ENCODE results near the gene KRTAP24-1.

The KRTAP24-1 gene

GRCh38 chr21:30282850-30283249 lies at the start of gene KRTAP24-1:
Gene KRTAP24-1, minus strand, starts transcription at chr21:30282950. Its CDS starts 18 bp downstream, at chr21:30282932.
- DNase-seq: no peak

GRCh38 chr21:30329203-30329875 lies 46.6 kb upstream of the KRTAP24-1 start:
- DNase-seq: no peak

- no peak for DNase-seq
These were observed 43.6 kb upstream of the KRTAP24-1 start for GRCh38 chr21:30326390-30326789.

- no peak for DNase-seq
These were observed 37.5 kb upstream of the KRTAP24-1 start, which contains the start of gene KRTAP26-1 for GRCh38 chr21:30320215-30320614. Gene KRTAP26-1, minus strand, starts transcription at chr21:30320315. Its CDS starts 280 bp downstream, at chr21:30320035.

- DNase-seq: no peak
These were observed 33.0 kb upstream of the KRTAP24-1 start for GRCh38 chr21:30315701-30316100.

GRCh38 chr21:30306884-30307283 lies 24.1 kb upstream of the KRTAP24-1 start:
- DNase-seq: no peak

- no peak for DNase-seq
These were observed 22.4 kb upstream of the KRTAP24-1 start for GRCh38 chr21:30305136-30305535.

- no peak for DNase-seq
These were observed 6.5 kb upstream of the KRTAP24-1 start, which contains the start of gene KRTAP25-1 for GRCh38 chr21:30289215-30289614. Gene KRTAP25-1, minus strand, starts transcription at chr21:30289514. Its CDS starts 24 bp downstream, at chr21:30289490.

GRCh38 chr21:30271611-30272010 lies 11.1 kb downstream of the KRTAP24-1 start:
- no peak for DNase-seq

- no peak for DNase-seq
These were observed 11.6 kb downstream of the KRTAP24-1 start for GRCh38 chr21:30271156-30271555.

GRCh38 chr21:30269803-30270530 lies 12.8 kb downstream of the KRTAP24-1 start:
- DNase-seq: no peak

- DNase-seq: no peak
These were observed 14.0 kb downstream of the KRTAP24-1 start for GRCh38 chr21:30268608-30269197.

GRCh38 chr21:30257773-30258172 lies 25.0 kb downstream of the KRTAP24-1 start:
- DNase-seq: no peak

GRCh38 chr21:30256100-30256499 lies 26.6 kb downstream of the KRTAP24-1 start:
- DNase-seq: no peak

- DNase-seq: no peak
These were observed 27.1 kb downstream of the KRTAP24-1 start for GRCh38 chr21:30255679-30256078.

- DNase-seq: no peak
These were observed 31.0 kb downstream of the KRTAP24-1 start for GRCh38 chr21:30251781-30252180.

- DNase-seq: no peak
These were observed 32.8 kb downstream of the KRTAP24-1 start for GRCh38 chr21:30249936-30250335.

- DNase-seq: no peak
These were observed 33.9 kb downstream of the KRTAP24-1 start for GRCh38 chr21:30248844-30249243.

GRCh38 chr21:30245061-30245460 lies 37.7 kb downstream of the KRTAP24-1 start:
- no peak for DNase-seq

- DNase-seq: no peak
These were observed 39.1 kb downstream of the KRTAP24-1 start for GRCh38 chr21:30243691-30244090.

GRCh38 chr21:30240661-30241060 lies 42.1 kb downstream of the KRTAP24-1 start:
- DNase-seq: no peak

- no peak for DNase-seq
These were observed 44.6 kb downstream of the KRTAP24-1 start for GRCh38 chr21:30238168-30238567.

GRCh38 chr21:30234643-30235042 lies 48.1 kb downstream of the KRTAP24-1 start:
- no peak for DNase-seq

GRCh38 chr21:30234050-30234449 lies 48.7 kb downstream of the KRTAP24-1 start:
- DNase-seq: no peak
